Common myeloid progenitor, CD34-positive (primary cell): Measurements from ENCODE around the gene PEF1.

Experiments used
- CTCF ChIA-PET: fragments of 350-600 bp; sonication (Branson Sonifier 250); formaldehyde crosslinking; loops from one replicate; lab custom pipeline; 2021; ENCODE audit warnings: antibody characterized with exemption; lab: Charles Lee
- POLR2A ChIA-PET: fragments of 350-600 bp; sonication (Branson Sonifier 250); formaldehyde crosslinking; loops from one replicate; lab custom pipeline; 2021; ENCODE audit warnings: antibody characterized with exemption; lab: Charles Lee
- DNase-seq, 3 donors: peaks; one replicate each; pipeline versions ENCODE4 v3.0.0 to v3.0.0-alpha.2; 2013
- H3K27ac ChIP-seq, 2 experiments: 1 replicate in 1 of 2; 2 replicates in 1 of 2; pipeline ENCODE4 v1.7.0; 2013; ENCODE audit warnings: inconsistent platforms in 2 of 2, low read length in 2 of 2, mild to moderate bottlenecking in 2 of 2, low read depth in 1 of 2, moderate library complexity in 1 of 2; ENCODE audit not compliant: severe bottlenecking in 2 of 2, insufficient read depth in 1 of 2, poor library complexity in 1 of 2
- H3K27me3 ChIP-seq, 5 experiments: replicated peaks in 2 of 5; 1 replicate in 3 of 5; 2 replicates in 2 of 5; pipeline versions ENCODE4 v1.6.1 to v1.7.0; 2013; ENCODE audit warnings: low read length in 4 of 5, mild to moderate bottlenecking in 2 of 5, moderate library complexity in 2 of 5, inconsistent platforms in 1 of 5; ENCODE audit not compliant: insufficient read depth in 5 of 5, control insufficient read depth in 4 of 5
- H3K36me3 ChIP-seq, 4 experiments: 1 replicate in 2 of 4; 2 replicates in 2 of 4; pipeline versions ENCODE4 v1.6.1 to v1.7.0; 2013; ENCODE audit warnings: low read length in 3 of 4, control low read depth in 1 of 4, mild to moderate bottlenecking in 1 of 4; ENCODE audit not compliant: control insufficient read depth in 4 of 4, insufficient read depth in 4 of 4
- H3K4me1 ChIP-seq, 4 experiments: 1 replicate in 3 of 4; 2 replicates in 1 of 4; pipeline versions ENCODE4 v1.6.1 to v1.7.1; 2013; ENCODE audit warnings: low read length in 3 of 4, mild to moderate bottlenecking in 3 of 4, control low read depth in 1 of 4, inconsistent platforms in 1 of 4, moderate library complexity in 1 of 4; ENCODE audit not compliant: control insufficient read depth in 4 of 4, insufficient read depth in 4 of 4; ENCODE audit errors: control extremely low read depth in 1 of 4
- H3K4me3 ChIP-seq, 7 experiments: 1 replicate in 4 of 7; 2 replicates in 3 of 7; pipeline versions ENCODE4 v1.5.1 to v1.7.0; 2013; ENCODE audit warnings: mild to moderate bottlenecking in 7 of 7, low read length in 6 of 7, moderate library complexity in 6 of 7, inconsistent platforms in 2 of 7, low read depth in 2 of 7, control low read depth in 1 of 7; ENCODE audit not compliant: insufficient read depth in 4 of 7, control insufficient read depth in 1 of 7; ENCODE audit errors: extremely low read depth in 1 of 7
- H3K9me3 ChIP-seq, 5 experiments: 1 replicate in 4 of 5; 2 replicates in 1 of 5; pipeline versions ENCODE4 v1.6.1 to v1.7.1; 2013; ENCODE audit warnings: low read length in 4 of 5, mild to moderate bottlenecking in 2 of 5, inconsistent platforms in 1 of 5, low read depth in 1 of 5, moderate library complexity in 1 of 5; ENCODE audit not compliant: control insufficient read depth in 4 of 5, insufficient read depth in 2 of 5; ENCODE audit errors: control extremely low read depth in 1 of 5
- WGBS: methylation state at CpG from one replicate; pipeline ENCODE4 v1.1.5; 2013; ENCODE audit not compliant: insufficient coverage; 5-methylcytosine and 5-hydroxymethylcytosine counted together

Gene PEF1

GRCh38 chr1:31607360-31607759 is 37.3 kb downstream of the PEF1 start:
- CTCF ChIA-PET: interaction anchor here (1.1 to 5.8 kb wide), 7 partner anchors 9 to 42 kb away, joined by 3 to 31 read pairs (median 5); partner anchors contain the start of gene HCRTR1

GRCh38 chr1:31605908-31606427 is 38.7 kb downstream of the PEF1 start:
- Histone ChIP-seq H3K4me1 (no peaks in the 10 kb centered on the region), H3K27ac (no peak overlapping the region), H3K27me3 (no peaks in the 10 kb centered on the region), H3K36me3 (no peaks in the 10 kb centered on the region), H3K9me3 (no peaks in the 10 kb centered on the region), H3K4me3 (no peak overlapping the region)
- ChIA-PET POLR2A (no interaction called here), CTCF (interaction anchor here (1.0 to 5.8 kb wide), 3 partner anchors 13 to 57 kb away, joined by 3 to 31 read pairs (median 3); no protein-coding TSS in a partner anchor)
- 100% methylated on average over 3 of the region's 4 CpGs for WGBS
- peak; percentile 17 to 74 (median 65) for DNase-seq

More at GRCh38 chr1:31607360-31607759, 37.3 kb downstream of the PEF1 start:
- H3K27me3 ChIP-seq: no peaks in the 10 kb centered on the region
- H3K4me3 ChIP-seq: no peak overlapping the region
- WGBS: 89% methylated on average over 1 of the region's 5 CpGs
- no peak for DNase-seq
- POLR2A ChIA-PET: no interaction called here
- H3K9me3 ChIP-seq: no peaks in the 10 kb centered on the region
- no peaks in the 10 kb centered on the region for H3K36me3 ChIP-seq
- H3K27ac ChIP-seq: no peak overlapping the region
- H3K4me1 ChIP-seq: no peaks in the 10 kb centered on the region

GRCh38 chr1:31602081-31602480 is 42.6 kb downstream of the PEF1 start:
- H3K36me3 ChIP-seq: no peaks in the 10 kb centered on the region
- WGBS: no CpG with 5 or more reads among the region's 2 CpGs
- CTCF ChIA-PET: interaction anchor here (1.2 to 5.8 kb wide), 3 partner anchors 9 to 14 kb away, joined by 4 to 31 read pairs (median 4); no protein-coding TSS in a partner anchor

GRCh38 chr1:31600641-31601040 is 44.0 kb downstream of the PEF1 start:
- ChIA-PET POLR2A (interaction anchor here (0.7 kb wide), 1 partner anchor 16 kb away, joined by 3 read pairs; no protein-coding TSS in a partner anchor), CTCF (interaction anchor here (1.2 kb wide), 1 partner anchor 13 kb away, joined by 3 read pairs; no protein-coding TSS in a partner anchor)
- H3K27ac ChIP-seq: no peak overlapping the region
- H3K36me3 ChIP-seq: no peaks in the 10 kb centered on the region
- DNase-seq: no peak
- H3K27me3 ChIP-seq: no peaks in the 10 kb centered on the region
- no peak overlapping the region for H3K4me3 ChIP-seq
- H3K4me1 ChIP-seq: peaks cover 11 to 26% (median 15%) of the 10 kb centered on the region in 4 experiments
- no peaks in the 10 kb centered on the region for H3K9me3 ChIP-seq
- WGBS: no CpG with 5 or more reads among the region's 2 CpGs

More at GRCh38 chr1:31602081-31602480, 42.6 kb downstream of the PEF1 start:
- Histone ChIP-seq H3K9me3 (no peaks in the 10 kb centered on the region), H3K27ac (no peak overlapping the region), H3K4me1 (peaks cover 0 to 11% (median 3%) of the 10 kb centered on the region in 4 experiments), H3K27me3 (no peaks in the 10 kb centered on the region), H3K4me3 (no peak overlapping the region)
- DNase-seq: no peak
- POLR2A ChIA-PET: no interaction called here

- ChIA-PET POLR2A (no interaction called here), CTCF (interaction anchor here (1.0 to 1.2 kb wide), 3 partner anchors 33 to 50 kb away, joined by 3 read pairs; no protein-coding TSS in a partner anchor)
- Histone ChIP-seq H3K4me1 (peaks cover 18 to 39% (median 19%) of the 10 kb centered on the region in 4 experiments), H3K4me3 (no peak overlapping the region), H3K27me3 (no peaks in the 10 kb centered on the region), H3K27ac (no peak overlapping the region), H3K36me3 (no peaks in the 10 kb centered on the region), H3K9me3 (no peaks in the 10 kb centered on the region)
- WGBS: 100% methylated on average over 1 of the region's 7 CpGs
- DNase-seq: no peak
Measured at GRCh38 chr1:31598980-31599379, 45.7 kb downstream of the PEF1 start.

GRCh38 chr1:31596737-31597097 is 48.0 kb downstream of the PEF1 start:
- no peaks in the 10 kb centered on the region for H3K9me3 ChIP-seq
- peak overlapping the region; percentile 25 to 63 for H3K27ac ChIP-seq
- H3K4me1 ChIP-seq: peaks cover 18 to 45% (median 21%) of the 10 kb centered on the region in 4 experiments
- DNase-seq: peak; percentile 78 to 96 (median 90)
- WGBS: 0% methylated on average over 1 of the region's 6 CpGs
- no peaks in the 10 kb centered on the region for H3K36me3 ChIP-seq
- H3K4me3 ChIP-seq: peak overlapping the region in 2 of 7 experiments; percentile 8 to 29
- CTCF ChIA-PET: interaction anchor here (1.2 to 12.3 kb wide), 3 partner anchors 30 to 192 kb away, joined by 3 to 131 read pairs (median 4); no protein-coding TSS in a partner anchor
- H3K27me3 ChIP-seq: no peaks in the 10 kb centered on the region
- POLR2A ChIA-PET: interaction anchor here (1.1 kb wide), 1 partner anchor 60 kb away, joined by 3 read pairs; no protein-coding TSS in a partner anchor
